ENCODE results near the gene POLDIP3. TPM values are rescaled to one million over a fixed set of nuclear protein-coding genes. Genes with fewer than 3 reads are reported as not detected.

Gene POLDIP3
- total and polyA plus RNA-seq, 8 donors: 21.6 to 60.8 (median 34.8) TPM

DNA sequence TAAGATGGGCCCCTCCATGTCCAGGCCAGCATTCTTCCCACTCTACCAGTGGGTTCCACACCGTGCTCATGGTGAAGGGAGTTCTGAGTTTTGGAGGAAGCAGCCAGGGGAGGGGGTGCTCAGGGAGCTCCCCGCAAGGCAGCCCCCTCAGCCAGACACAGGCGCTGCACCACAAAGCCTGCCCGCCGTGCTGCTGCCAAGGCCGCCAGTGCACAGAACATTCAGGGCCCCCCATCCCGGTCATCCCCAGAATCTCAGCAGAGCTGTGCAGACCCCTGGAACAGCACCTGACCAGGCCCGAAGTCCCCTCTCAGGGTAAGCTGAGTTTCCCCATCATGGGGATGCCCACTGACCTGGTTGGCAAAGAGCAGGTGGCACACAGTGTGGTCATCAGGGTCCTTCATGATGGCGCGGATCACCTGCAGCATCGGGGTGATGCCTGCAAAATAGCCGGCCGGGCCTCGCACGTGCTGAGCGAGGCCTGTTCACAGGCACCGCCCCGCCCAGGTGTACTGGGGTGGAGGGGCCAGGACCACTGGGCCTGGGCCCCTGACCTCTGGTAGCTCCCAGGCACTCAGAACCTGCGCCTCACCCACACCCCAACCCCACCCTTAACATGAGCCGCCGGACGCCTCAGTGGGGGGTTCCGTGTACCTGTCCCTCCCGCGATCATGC, 12.4 kb upstream of the POLDIP3 start:
- Histone ChIP-seq H3K36me3 (peaks cover 68 to 100% (median 100%) of the 10 kb centered on the region in 4 donors), H3K4me1 (peaks cover 14 to 29% (median 27%) of the 10 kb centered on the region in 4 donors), H3K9me3 (no peaks in the 10 kb centered on the region), H3K27ac (no peak overlapping the region), H3K4me3 (no peak overlapping the region), H3K27me3 (no peaks in the 10 kb centered on the region)
- no peak for DNase-seq
- intact Hi-C loops (cut with DNase I; ENCODE audit: low total_unique reads): no loop called here
- TF ChIP-seq POLR2A (IDR thresholded peaks at IDR 0.05): no peak
- no peak for TF ChIP-seq POLR2AphosphoS5 (IDR thresholded peaks at IDR 0.05)
- WGBS, 5 donors: 92 to 96% (median 93%) methylated on average over 22 to 25 of the region's 25 CpGs

- TF ChIP-seq CTCF (IDR thresholded peaks at IDR 0.05): no peak
- Histone ChIP-seq H3K4me1 (peaks cover 18 to 36% (median 34%) of the 10 kb centered on the region in 4 donors), H3K27ac (no peak overlapping the region), H3K4me3 (no peak overlapping the region), H3K27me3 (no peaks in the 10 kb centered on the region), H3K9me3 (no peaks in the 10 kb centered on the region), H3K36me3 (peaks cover 62 to 96% (median 94%) of the 10 kb centered on the region in 4 donors)
- intact Hi-C loops (cut with DNase I; ENCODE audit: low total_unique reads): no loop called here
- no peak for DNase-seq
- WGBS, 5 donors: 92 to 97% (median 95%) methylated on average over 7 of the region's 7 CpGs
Measured at GRCh38 chr22:42626431-42626830, 11.7 kb upstream of the POLDIP3 start.

- no peak for DNase-seq
Measured at GRCh38 chr22:42625416-42625815, 10.7 kb upstream of the POLDIP3 start.

DNA sequence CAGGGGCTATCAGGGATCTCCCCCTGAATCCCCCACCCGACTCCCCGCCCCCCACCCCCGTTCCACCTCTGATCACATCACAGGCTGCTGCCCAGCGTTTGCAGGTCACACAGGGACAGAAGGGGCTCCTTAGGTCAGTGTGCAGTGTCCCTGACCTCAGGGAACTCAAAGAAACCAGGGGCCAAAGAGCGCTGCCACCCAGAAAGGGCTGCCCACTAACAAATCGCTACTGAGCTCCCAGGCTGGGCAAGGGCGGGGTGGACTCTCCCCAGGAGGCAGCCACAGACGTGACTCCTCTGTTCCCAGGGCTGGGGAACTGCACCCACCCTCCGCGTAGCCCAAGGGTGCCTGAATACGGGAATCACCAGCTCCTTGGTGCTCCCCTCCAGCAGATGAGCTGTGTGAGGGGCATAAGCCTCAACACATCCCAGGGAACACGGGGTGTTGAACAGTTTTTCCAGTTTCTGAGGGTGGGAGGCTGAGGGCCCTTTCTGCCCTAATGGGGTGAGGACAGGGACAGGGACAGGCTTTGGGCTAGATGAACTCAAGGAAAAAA, 9.9 kb upstream of the POLDIP3 start:
- intact Hi-C loops (cut with DNase I; ENCODE audit: low total_unique reads): no loop called here
- Histone ChIP-seq H3K27me3 (no peaks in the 10 kb centered on the region), H3K4me3 (no peak overlapping the region), H3K27ac (peak overlapping the region; percentile 1 to 75 (median 66)), H3K36me3 (peaks cover 46 to 89% (median 83%) of the 10 kb centered on the region in 4 donors), H3K4me1 (peaks cover 21 to 47% (median 41%) of the 10 kb centered on the region in 4 donors), H3K9me3 (no peaks in the 10 kb centered on the region)
- DNase-seq: no peak
- no peak for TF ChIP-seq POLR2A (IDR thresholded peaks at IDR 0.05)
- TF ChIP-seq EP300 (IDR thresholded peaks at IDR 0.05): no peak
- no peak for TF ChIP-seq POLR2AphosphoS5 (IDR thresholded peaks at IDR 0.05)
- no peak for TF ChIP-seq CTCF (IDR thresholded peaks at IDR 0.05)
- 59 to 87% (median 63%) methylated on average over 5 to 12 of the region's 12 CpGs for WGBS, 5 donors

More at GRCh38 chr22:42625416-42625815, 10.7 kb upstream of the POLDIP3 start:
- Histone ChIP-seq H3K27me3 (no peaks in the 10 kb centered on the region), H3K27ac (no peak overlapping the region), H3K9me3 (no peaks in the 10 kb centered on the region), H3K4me3 (no peak overlapping the region), H3K36me3 (peaks cover 52 to 89% (median 85%) of the 10 kb centered on the region in 4 donors), H3K4me1 (peaks cover 21 to 46% (median 41%) of the 10 kb centered on the region in 4 donors)
- 75 to 90% (median 86%) methylated on average over 15 of the region's 15 CpGs for WGBS, 5 donors
- TF ChIP-seq CTCF (IDR thresholded peaks at IDR 0.05) (no peak), POLR2A (IDR thresholded peaks at IDR 0.05) (no peak), EP300 (IDR thresholded peaks at IDR 0.05) (no peak), POLR2AphosphoS5 (IDR thresholded peaks at IDR 0.05) (no peak)
- intact Hi-C loops (cut with DNase I; ENCODE audit: low total_unique reads): no loop called here
